Stimulated activated CD8-positive, alpha-beta memory T cell treated with anti-CD3 and anti-CD28 coated beads, Interleukin-7, amount 100 ng/mL, for 48 hours (primary cell): ENCODE measurements around the gene NRGN.

Experiments
- DNase-seq, 2 donors: peaks; one replicate each; pipeline ENCODE4 v3.0.0-alpha.2; 2020; ENCODE audit warnings: low read depth in 1 of 2; ENCODE audit errors: extremely low read depth in 1 of 2

The NRGN gene

DNA sequence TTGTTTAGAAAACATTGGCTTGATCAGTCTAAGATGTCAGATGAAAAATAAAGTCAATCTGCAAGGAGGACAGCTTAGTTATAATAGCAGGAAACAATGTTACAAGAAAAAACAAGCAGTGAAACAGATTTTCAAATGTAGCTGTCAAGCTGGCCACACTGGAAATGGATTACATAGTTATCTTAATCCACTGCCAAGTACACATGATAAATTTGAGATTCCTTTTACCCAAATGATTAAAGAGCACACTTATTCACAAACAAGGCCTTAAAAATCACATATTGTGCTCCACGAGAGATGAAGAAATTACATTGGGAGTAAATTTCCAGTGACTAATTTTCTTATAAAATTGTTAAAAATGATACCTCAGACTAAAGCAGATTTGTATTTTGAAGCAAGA, 39.8 kb downstream of the NRGN start:
- DNase-seq, result no peak

DNA sequence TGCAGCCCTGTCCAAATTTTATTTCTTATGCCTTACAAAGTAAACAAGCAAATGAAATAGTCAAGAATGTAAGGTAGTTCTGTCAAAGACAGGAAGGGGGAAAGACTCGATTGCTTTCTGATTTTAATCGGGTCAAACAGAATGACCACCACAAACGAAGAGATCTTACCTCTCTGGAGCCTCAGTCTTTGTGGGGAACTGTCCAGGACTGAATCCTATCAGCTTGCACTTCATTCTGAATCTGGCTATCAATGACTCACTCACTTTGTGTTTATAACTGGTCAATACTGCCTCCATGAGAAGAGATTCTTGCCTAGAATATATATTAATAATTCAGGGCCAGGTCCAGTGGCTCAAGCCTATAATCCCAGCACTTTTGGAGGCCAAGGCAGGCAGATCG, 43.3 kb downstream of the NRGN start:
- DNase-seq, result no peak

DNA sequence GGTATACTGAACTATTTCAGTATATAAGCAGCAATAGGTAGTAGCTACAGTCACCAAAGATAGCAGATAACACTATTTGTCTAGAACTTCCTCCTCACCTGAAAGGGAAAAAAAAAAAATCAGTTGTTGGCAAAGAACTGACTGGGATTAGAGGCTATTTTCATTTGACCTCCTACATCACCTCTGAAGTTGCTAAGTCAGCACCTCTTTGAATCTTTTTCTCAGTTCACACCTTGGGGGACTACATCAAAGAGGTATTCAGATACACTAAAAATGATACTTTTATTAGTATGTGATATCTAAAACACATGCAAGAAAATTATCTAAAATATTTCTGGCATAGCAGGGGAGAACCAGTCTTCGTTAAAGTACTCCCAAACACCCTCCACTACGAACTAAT, 44.3 kb downstream of the NRGN start:
- DNase-seq, result no peak

DNA sequence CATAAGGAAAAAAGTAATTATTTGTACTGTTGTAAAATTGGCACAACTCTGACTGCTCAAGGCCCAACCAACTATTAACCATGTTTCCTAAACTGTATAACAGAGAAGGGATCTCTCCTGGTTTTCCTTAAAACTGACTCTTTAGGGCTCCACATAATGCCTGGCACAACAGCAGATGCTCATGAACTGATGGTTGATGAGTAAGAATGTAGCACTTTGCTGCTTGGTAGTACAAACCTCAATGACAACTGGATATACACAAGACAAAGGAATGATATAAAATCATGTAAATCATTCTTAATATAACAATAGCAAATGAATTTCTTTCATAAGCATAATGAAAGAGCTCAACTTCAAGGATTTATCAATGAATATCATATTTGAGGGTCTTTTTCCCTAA, 48.8 kb downstream of the NRGN start:
- no peak for DNase-seq

DNA sequence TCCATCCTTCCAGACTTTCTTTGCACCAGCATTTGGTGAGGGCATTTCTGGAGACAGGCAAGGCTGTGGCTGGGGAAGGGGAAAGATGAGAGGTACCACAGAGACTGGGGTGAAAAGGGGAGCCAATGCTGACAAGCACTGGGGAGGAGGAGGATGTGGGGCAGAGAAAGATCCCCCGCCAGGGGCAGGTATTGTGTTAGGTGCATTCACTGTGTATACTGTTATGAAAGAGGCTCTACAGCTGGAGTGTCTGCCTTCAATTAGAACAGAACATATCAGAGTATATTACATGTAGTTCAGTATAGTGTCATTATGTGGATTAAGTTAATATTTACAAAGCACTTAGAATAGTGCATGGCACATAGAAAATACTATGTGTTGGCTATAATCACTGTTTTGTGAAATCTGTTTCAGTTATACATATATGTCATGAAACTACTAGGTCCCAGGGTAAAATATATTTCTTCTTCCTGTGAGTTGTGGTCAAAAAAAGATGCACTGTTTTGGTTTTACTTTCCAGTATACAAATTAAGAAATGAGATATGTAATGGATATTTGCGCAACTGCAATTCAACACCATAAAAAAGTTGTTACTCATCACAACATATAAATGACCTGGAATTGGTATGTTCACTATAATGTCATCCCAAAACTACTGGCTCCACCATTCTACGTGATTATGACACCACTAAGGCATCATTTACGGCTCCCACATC, 52.0 kb downstream of the NRGN start:
- DNase-seq, result no peak

DNA sequence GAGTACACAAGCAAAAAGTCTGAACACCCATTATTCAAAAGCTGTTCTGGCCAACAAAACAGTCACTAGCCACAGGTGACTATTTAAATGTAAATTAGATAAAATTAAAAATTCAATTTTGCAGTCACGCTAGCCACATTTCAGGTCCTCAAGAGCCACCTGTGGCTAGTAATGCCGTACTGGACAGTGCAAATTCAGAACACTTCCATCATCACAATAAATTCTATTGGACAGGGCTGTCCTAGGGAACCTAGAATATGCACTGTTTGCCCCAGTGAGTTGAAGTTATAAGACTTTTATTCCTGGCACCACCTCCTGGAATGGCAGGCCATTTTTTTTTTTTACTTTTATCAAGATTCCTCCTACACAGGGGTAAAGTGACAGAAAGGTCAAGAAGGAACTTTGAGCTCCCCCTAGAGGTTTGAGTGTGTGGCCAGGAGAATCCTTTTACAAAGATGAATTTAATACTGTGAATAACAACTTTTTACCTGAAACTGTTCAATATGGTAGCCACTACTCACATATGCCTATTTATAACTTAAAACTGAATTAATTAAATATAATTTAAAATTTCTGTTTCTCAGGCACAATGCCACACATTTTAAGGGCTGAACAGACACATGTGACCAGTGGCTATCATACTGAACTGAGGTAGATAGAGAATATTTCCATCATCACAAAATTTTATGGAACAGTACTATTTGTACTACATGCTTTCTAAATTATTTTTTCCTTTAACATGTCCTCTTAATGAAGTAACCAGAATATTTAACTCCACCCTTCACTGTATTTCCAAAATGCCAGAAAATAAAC, 53.9 kb downstream of the NRGN start:
- no peak for DNase-seq

DNA sequence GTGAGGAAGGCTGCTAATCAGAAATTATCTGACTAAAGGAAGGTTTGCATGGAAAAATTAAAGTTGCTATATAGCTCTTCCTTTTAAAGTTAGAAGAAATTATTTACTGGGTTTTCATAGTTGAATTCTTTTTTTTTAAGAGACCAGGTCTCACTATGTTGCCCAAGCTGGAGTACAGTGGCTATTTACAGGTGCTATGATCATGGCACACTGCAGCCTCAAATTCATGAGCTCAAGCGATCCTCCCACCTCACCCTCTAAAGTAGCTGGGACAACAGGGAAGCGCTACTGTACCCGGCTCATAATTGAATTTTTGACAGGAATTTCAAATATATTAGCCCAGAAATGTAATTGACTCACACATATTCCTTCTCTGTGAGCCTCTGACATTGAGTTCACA, 56.6 kb downstream of the NRGN start:
- DNase-seq, result no peak
